ENCODE results near the gene OGFOD2. TPM values are rescaled to one million over a fixed set of nuclear protein-coding genes. Genes with fewer than 3 reads are reported as not detected.
"Not testable (repeated sequence)": the region's sequence is repeated elsewhere in the genome, so short reads cannot be mapped to it uniquely, and the experiment has no call there.

OGFOD2 gene
- total RNA-seq, 5 donors from 2014 or later (not counting 1 experiment from before 2014, with no cell fraction given), result 17.4 to 45.3 (median 43.7) TPM

- H3K27me3 Mint-ChIP-seq, result no peaks in the 10 kb centered on the region
- Histone ChIP-seq H3K4me1 (ENCODE audit: control insufficient read depth in 1 of 2, extremely low read depth in 1 of 2, insufficient read depth in 2 of 2, low read length in 2 of 2) (peaks cover 0 to 3% of the 10 kb centered on the region in 2 experiments), H3K9me3 (no peaks in the 10 kb centered on the region), H3K4me3 (ENCODE audit: control insufficient read depth in 1 of 2, extremely low read depth in 1 of 2, low read length in 1 of 2) (no peak overlapping the region), H3K36me3 (ENCODE audit: control insufficient read depth in 2 of 2, extremely low read depth in 1 of 2, insufficient read depth in 1 of 2, low read length in 1 of 2) (peaks cover 0 to 4% of the 10 kb centered on the region in 2 donors), H3K27me3 (replicated peaks in 1 of 2; ENCODE audit: control insufficient read depth in 2 of 2, extremely low read depth in 1 of 2, insufficient read depth in 2 of 2, low read length in 1 of 2) (peaks cover 0 to 3% of the 10 kb centered on the region in 2 experiments), H3K27ac (ENCODE audit: low read length) (no peak overlapping the region)
- peaks cover 0 to 2% (median 0%) of the 10 kb centered on the region in 3 donors for H3K4me1 Mint-ChIP-seq
- no peak overlapping the region for H3K4me3 Mint-ChIP-seq
- ATAC-seq (replicated peaks in 1 of 4) (no peak), DNase-seq (no peak)
- 90% methylated on average over 2 of the region's 8 CpGs for whole genome bisulfite sequencing (ENCODE audit: insufficient coverage)
- CTCF ChIA-PET, result interaction anchor here in 1 of 2 donors (0.6 kb wide), 1 partner anchor 312 kb away, joined by 5 read pairs; no protein-coding TSS in a partner anchor
- no peaks in the 10 kb centered on the region for H3K36me3 Mint-ChIP-seq
- POLR2A ChIA-PET, result no interaction called here
- no peak overlapping the region for H3K27ac Mint-ChIP-seq
- no peaks in the 10 kb centered on the region for H3K9me3 Mint-ChIP-seq
These were observed 42.8 kb upstream of the OGFOD2 start for GRCh38 chr12:122932207-122932606.

- WGBS (ENCODE audit: insufficient coverage), result 100% methylated on average over 1 of the region's 3 CpGs
- no peak for ATAC-seq (replicated peaks in 1 of 4)
- H3K36me3 ChIP-seq (ENCODE audit: control insufficient read depth in 2 of 2, extremely low read depth in 1 of 2, insufficient read depth in 1 of 2, low read length in 1 of 2), result peaks cover 0 to 4% of the 10 kb centered on the region in 2 donors
- H3K9me3 Mint-ChIP-seq, result no peaks in the 10 kb centered on the region
- no peak overlapping the region for H3K4me3 ChIP-seq (ENCODE audit: control insufficient read depth in 1 of 2, extremely low read depth in 1 of 2, low read length in 1 of 2)
- H3K27ac Mint-ChIP-seq, result no peak overlapping the region
- H3K27me3 Mint-ChIP-seq, result no peaks in the 10 kb centered on the region
- no peaks in the 10 kb centered on the region for H3K27me3 ChIP-seq (replicated peaks in 1 of 2; ENCODE audit: control insufficient read depth in 2 of 2, extremely low read depth in 1 of 2, insufficient read depth in 2 of 2, low read length in 1 of 2)
- H3K27ac ChIP-seq (ENCODE audit: low read length), result no peak overlapping the region
- DNase-seq, result no peak
- H3K4me1 ChIP-seq (ENCODE audit: control insufficient read depth in 1 of 2, extremely low read depth in 1 of 2, insufficient read depth in 2 of 2, low read length in 2 of 2), result no peaks in the 10 kb centered on the region
- CTCF ChIA-PET, result no interaction called here
- H3K36me3 Mint-ChIP-seq, result no peaks in the 10 kb centered on the region
- POLR2A ChIA-PET, result no interaction called here
- no peak overlapping the region for H3K4me3 Mint-ChIP-seq
- H3K4me1 Mint-ChIP-seq, result no peaks in the 10 kb centered on the region
- H3K9me3 ChIP-seq, result no peaks in the 10 kb centered on the region
These were observed 40.3 kb upstream of the OGFOD2 start for GRCh38 chr12:122934722-122935121.

DNA sequence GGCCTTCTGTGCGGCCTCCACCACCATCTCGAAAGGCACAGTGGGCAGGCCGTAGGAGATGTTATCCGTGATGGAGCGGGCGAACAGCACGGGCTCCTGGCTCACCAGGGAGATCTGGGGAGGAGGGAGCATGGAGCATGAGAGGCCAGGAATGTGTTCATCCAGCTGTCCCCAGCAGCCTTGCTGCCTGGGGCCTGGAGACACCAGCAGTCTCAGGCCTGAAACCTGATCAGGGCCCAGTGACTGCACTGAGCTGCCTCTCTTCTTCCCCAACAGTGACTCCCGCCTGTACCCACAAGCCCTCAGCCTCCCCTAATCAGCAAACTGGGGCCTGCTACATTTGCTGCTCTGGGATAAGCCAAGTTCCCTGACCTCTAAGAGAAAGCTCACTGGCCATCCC, 39.7 kb upstream of the OGFOD2 start:
- no peaks in the 10 kb centered on the region for H3K9me3 Mint-ChIP-seq
- WGBS (ENCODE audit: insufficient coverage), result 100% methylated on average over 6 of the region's 8 CpGs
- H3K9me3 ChIP-seq, result no peaks in the 10 kb centered on the region
- H3K4me3 Mint-ChIP-seq, result no peak overlapping the region
- ATAC-seq (replicated peaks in 1 of 4) (no peak), DNase-seq (no peak)
- H3K27ac Mint-ChIP-seq, result no peak overlapping the region
- no peaks in the 10 kb centered on the region for H3K27me3 Mint-ChIP-seq
- H3K36me3 ChIP-seq (ENCODE audit: control insufficient read depth in 2 of 2, extremely low read depth in 1 of 2, insufficient read depth in 1 of 2, low read length in 1 of 2), result no peaks in the 10 kb centered on the region
- no peak overlapping the region for H3K27ac ChIP-seq (ENCODE audit: low read length)
- no peaks in the 10 kb centered on the region for H3K27me3 ChIP-seq (replicated peaks in 1 of 2; ENCODE audit: control insufficient read depth in 2 of 2, extremely low read depth in 1 of 2, insufficient read depth in 2 of 2, low read length in 1 of 2)
- H3K4me1 ChIP-seq (ENCODE audit: control insufficient read depth in 1 of 2, extremely low read depth in 1 of 2, insufficient read depth in 2 of 2, low read length in 2 of 2), result no peaks in the 10 kb centered on the region
- POLR2A ChIA-PET, result interaction anchor here in 1 of 2 donors (0.6 kb wide), 1 partner anchor 453 kb away, joined by 4 read pairs; no protein-coding TSS in a partner anchor
- no peaks in the 10 kb centered on the region for H3K4me1 Mint-ChIP-seq
- CTCF ChIA-PET, result interaction anchor here in 1 of 2 donors (0.7 kb wide), 1 partner anchor 50 kb away, joined by 3 read pairs; no protein-coding TSS in a partner anchor
- H3K36me3 Mint-ChIP-seq, result no peaks in the 10 kb centered on the region
- no peak overlapping the region for H3K4me3 ChIP-seq (ENCODE audit: control insufficient read depth in 1 of 2, extremely low read depth in 1 of 2, low read length in 1 of 2)

- 100% methylated on average over 1 of the region's 3 CpGs for WGBS (ENCODE audit: insufficient coverage)
- Histone ChIP-seq H3K4me3 (ENCODE audit: control insufficient read depth in 1 of 2, extremely low read depth in 1 of 2, low read length in 1 of 2) (no peak overlapping the region), H3K27ac (ENCODE audit: low read length) (no peak overlapping the region), H3K36me3 (ENCODE audit: control insufficient read depth in 2 of 2, extremely low read depth in 1 of 2, insufficient read depth in 1 of 2, low read length in 1 of 2) (no peaks in the 10 kb centered on the region), H3K9me3 (no peaks in the 10 kb centered on the region), H3K27me3 (replicated peaks in 1 of 2; ENCODE audit: control insufficient read depth in 2 of 2, extremely low read depth in 1 of 2, insufficient read depth in 2 of 2, low read length in 1 of 2) (no peaks in the 10 kb centered on the region), H3K4me1 (ENCODE audit: control insufficient read depth in 1 of 2, extremely low read depth in 1 of 2, insufficient read depth in 2 of 2, low read length in 2 of 2) (peaks cover 0 to 11% of the 10 kb centered on the region in 2 experiments)
- CTCF ChIA-PET, result no interaction called here
- no peaks in the 10 kb centered on the region for H3K9me3 Mint-ChIP-seq
- H3K27me3 Mint-ChIP-seq, result no peaks in the 10 kb centered on the region
- no peaks in the 10 kb centered on the region for H3K36me3 Mint-ChIP-seq
- POLR2A ChIA-PET, result interaction anchor here in 1 of 2 donors (0.7 kb wide), 2 partner anchors 194 to 1562 kb away, joined by 3 to 4 read pairs; no protein-coding TSS in a partner anchor
- no peak for ATAC-seq (replicated peaks in 1 of 4)
- H3K4me3 Mint-ChIP-seq, result no peak overlapping the region
- peaks cover 0 to under 1% (median under 1%) of the 10 kb centered on the region in 3 donors for H3K4me1 Mint-ChIP-seq
- DNase-seq, result no peak
- H3K27ac Mint-ChIP-seq, result no peak overlapping the region
These were observed 37.4 kb upstream of the OGFOD2 start for GRCh38 chr12:122937622-122938091.

DNA sequence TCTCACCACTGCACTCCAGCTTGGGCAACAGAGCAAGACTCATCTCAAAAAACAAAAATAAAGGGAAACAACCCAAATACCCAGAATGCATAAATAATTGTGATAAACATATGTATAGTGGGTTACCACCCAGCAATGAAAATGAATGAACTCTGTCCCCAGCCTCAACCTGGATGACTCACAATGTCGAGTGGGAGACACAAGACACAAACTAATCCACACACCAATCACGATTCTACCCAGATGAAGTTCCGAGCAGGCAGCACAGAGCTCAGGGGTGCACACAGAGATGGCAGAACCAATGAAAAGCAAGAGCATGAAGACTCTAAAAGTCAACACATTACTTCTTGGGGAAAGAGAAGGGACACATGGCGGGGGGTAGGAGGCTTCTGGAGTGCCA, 35.9 kb upstream of the OGFOD2 start:
- ATAC-seq (replicated peaks in 1 of 4), result no peak
- no peaks in the 10 kb centered on the region for H3K36me3 ChIP-seq (ENCODE audit: control insufficient read depth in 2 of 2, extremely low read depth in 1 of 2, insufficient read depth in 1 of 2, low read length in 1 of 2)
- CTCF ChIA-PET, result no interaction called here

GRCh38 chr12:122941351-122941750, 33.7 kb upstream of the OGFOD2 start:
- CTCF ChIA-PET, result not testable (repeated sequence)

More for the DNA sequence above, 35.9 kb upstream of the OGFOD2 start:
- H3K9me3 Mint-ChIP-seq, result no peaks in the 10 kb centered on the region
- peaks cover 0 to 12% (median 9%) of the 10 kb centered on the region in 3 donors for H3K4me1 Mint-ChIP-seq
- no CpG with 5 or more reads among the region's 4 CpGs for WGBS (ENCODE audit: insufficient coverage)
- no peaks in the 10 kb centered on the region for H3K36me3 Mint-ChIP-seq
- Histone ChIP-seq H3K27ac (ENCODE audit: low read length) (no peak overlapping the region), H3K4me1 (ENCODE audit: control insufficient read depth in 1 of 2, extremely low read depth in 1 of 2, insufficient read depth in 2 of 2, low read length in 2 of 2) (peaks cover 0 to 19% of the 10 kb centered on the region in 2 experiments), H3K27me3 (replicated peaks in 1 of 2; ENCODE audit: control insufficient read depth in 2 of 2, extremely low read depth in 1 of 2, insufficient read depth in 2 of 2, low read length in 1 of 2) (no peaks in the 10 kb centered on the region), H3K9me3 (no peaks in the 10 kb centered on the region), H3K4me3 (ENCODE audit: control insufficient read depth in 1 of 2, extremely low read depth in 1 of 2, low read length in 1 of 2) (no peak overlapping the region)
- DNase-seq, result no peak
- H3K27me3 Mint-ChIP-seq, result no peaks in the 10 kb centered on the region
- H3K4me3 Mint-ChIP-seq, result no peak overlapping the region
- POLR2A ChIA-PET, result no interaction called here
- H3K27ac Mint-ChIP-seq, result no peak overlapping the region

More at GRCh38 chr12:122941351-122941750, 33.7 kb upstream of the OGFOD2 start:
- H3K27ac ChIP-seq (ENCODE audit: low read length); H3K27me3 ChIP-seq (replicated peaks in 1 of 2; ENCODE audit: control insufficient read depth in 2 of 2, extremely low read depth in 1 of 2, insufficient read depth in 2 of 2, low read length in 1 of 2); H3K36me3 Mint-ChIP-seq; H3K4me3 Mint-ChIP-seq; H3K27me3 Mint-ChIP-seq; H3K27ac Mint-ChIP-seq; DNase-seq; H3K9me3 Mint-ChIP-seq; H3K4me3 ChIP-seq (ENCODE audit: control insufficient read depth in 1 of 2, extremely low read depth in 1 of 2, low read length in 1 of 2); POLR2A ChIA-PET; H3K9me3 ChIP-seq; H3K36me3 ChIP-seq (ENCODE audit: control insufficient read depth in 2 of 2, extremely low read depth in 1 of 2, insufficient read depth in 1 of 2, low read length in 1 of 2); ATAC-seq (replicated peaks in 1 of 4): not testable (repeated sequence)
- H3K4me1 ChIP-seq (ENCODE audit: control insufficient read depth in 1 of 2, extremely low read depth in 1 of 2, insufficient read depth in 2 of 2, low read length in 2 of 2), result peaks cover 0 to 19% of the 10 kb centered on the region in 2 experiments
- no CpG with 5 or more reads among the region's 5 CpGs for WGBS (ENCODE audit: insufficient coverage)
- peaks cover 0 to 17% (median 9%) of the 10 kb centered on the region in 3 donors for H3K4me1 Mint-ChIP-seq
